Mesendoderm (in vitro differentiated cells): ENCODE data around the gene NRAP. TPM values are rescaled to one million over a fixed set of nuclear protein-coding genes. Genes with fewer than 3 reads are reported as not detected.

Experiments used
- DNase-seq: peaks from one replicate; pipeline ENCODE4 v3.0.0; 2013
- H2AK5ac ChIP-seq: 2 replicates; pipeline ENCODE4 v1.6.1; 2013; ENCODE audit warnings: low read length, inconsistent platforms
- H2BK120ac ChIP-seq: 2 replicates; pipeline ENCODE4 v1.6.1; 2013; ENCODE audit warnings: low read depth, mild to moderate bottlenecking, low read length, moderate library complexity, mixed read lengths
- H2BK15ac ChIP-seq: replicated peaks from 2 replicates; pipeline ENCODE4 v1.6.1; 2013; ENCODE audit warnings: low read depth, mild to moderate bottlenecking, moderate library complexity
- H2BK5ac ChIP-seq: 2 replicates; pipeline ENCODE4 v1.6.1; 2013; ENCODE audit warnings: low read length, inconsistent platforms
- H3K18ac ChIP-seq: 2 replicates; pipeline ENCODE4 v1.6.1; 2013; ENCODE audit warnings: mild to moderate bottlenecking, low read length, mixed read lengths
- H3K23ac ChIP-seq: one replicate; pipeline ENCODE4 v1.6.1; 2013; ENCODE audit warnings: low read length
- H3K27ac ChIP-seq: 2 replicates; pipeline ENCODE4 v1.5.1; 2013; ENCODE audit warnings: low read depth, mild to moderate bottlenecking, inconsistent platforms, low read length, moderate library complexity
- H3K27me3 ChIP-seq: 2 replicates; pipeline ENCODE4 v1.6.1; 2013; ENCODE audit warnings: low read length, control low read depth, mild to moderate bottlenecking, inconsistent platforms; ENCODE audit not compliant: insufficient read depth, poor library complexity
- H3K36me3 ChIP-seq: 2 replicates; pipeline ENCODE4 v1.6.1; 2013; ENCODE audit warnings: low read length, inconsistent platforms; ENCODE audit not compliant: control insufficient read depth, insufficient read depth
- H3K4ac ChIP-seq: one replicate; pipeline ENCODE4 v1.6.1; 2013; ENCODE audit warnings: low read depth, mild to moderate bottlenecking, low read length, moderate library complexity
- H3K4me1 ChIP-seq: 2 replicates; pipeline ENCODE4 v1.6.1; 2013; ENCODE audit warnings: low read depth, low read length, inconsistent platforms; ENCODE audit not compliant: control insufficient read depth
- H3K4me2 ChIP-seq: 2 replicates; pipeline ENCODE4 v1.6.1; 2013; ENCODE audit warnings: low read length
- H3K4me3 ChIP-seq: 2 replicates; pipeline ENCODE4 v1.5.1; 2013; ENCODE audit warnings: mild to moderate bottlenecking, low read length
- H3K56ac ChIP-seq: one replicate; pipeline ENCODE4 v1.6.1; 2013; ENCODE audit warnings: low read length
- H3K79me1 ChIP-seq: 2 replicates; pipeline ENCODE4 v1.6.1; 2013; ENCODE audit warnings: low read length, inconsistent platforms
- H3K79me2 ChIP-seq: 2 replicates; pipeline ENCODE4 v1.6.1; 2013; ENCODE audit warnings: mild to moderate bottlenecking, low read length; ENCODE audit not compliant: control insufficient read depth, insufficient read depth
- H3K9ac ChIP-seq: 2 replicates; pipeline ENCODE4 v1.6.1; 2013; ENCODE audit warnings: low read length, inconsistent platforms
- H4K5ac ChIP-seq: one replicate; pipeline ENCODE4 v1.6.1; 2013; ENCODE audit warnings: low read length
- H4K8ac ChIP-seq: one replicate; pipeline ENCODE4 v1.6.1; 2013; ENCODE audit warnings: low read depth, mild to moderate bottlenecking, control low read depth, low read length, moderate library complexity
- WGBS: extraction: QIAGEN DNeasy Blood & Tissue Kit; methylation state at CpG from one replicate; pipeline ENCODE4 v1.1.7; 2013; ENCODE audit warnings: low lambda C conversion rate, missing lambda C conversion rate; ENCODE audit not compliant: insufficient coverage; ENCODE audit errors: extremely low coverage; 5-methylcytosine and 5-hydroxymethylcytosine counted together
- polyA plus RNA-seq, 2 experiments: library from polyadenylated mRNA; stranded (reverse); fragments of 200-250 nt; gene quantifications; one replicate each; pipeline ENCODE4 v1.2.3, GENCODE V29; 2013

NRAP gene, protein sequence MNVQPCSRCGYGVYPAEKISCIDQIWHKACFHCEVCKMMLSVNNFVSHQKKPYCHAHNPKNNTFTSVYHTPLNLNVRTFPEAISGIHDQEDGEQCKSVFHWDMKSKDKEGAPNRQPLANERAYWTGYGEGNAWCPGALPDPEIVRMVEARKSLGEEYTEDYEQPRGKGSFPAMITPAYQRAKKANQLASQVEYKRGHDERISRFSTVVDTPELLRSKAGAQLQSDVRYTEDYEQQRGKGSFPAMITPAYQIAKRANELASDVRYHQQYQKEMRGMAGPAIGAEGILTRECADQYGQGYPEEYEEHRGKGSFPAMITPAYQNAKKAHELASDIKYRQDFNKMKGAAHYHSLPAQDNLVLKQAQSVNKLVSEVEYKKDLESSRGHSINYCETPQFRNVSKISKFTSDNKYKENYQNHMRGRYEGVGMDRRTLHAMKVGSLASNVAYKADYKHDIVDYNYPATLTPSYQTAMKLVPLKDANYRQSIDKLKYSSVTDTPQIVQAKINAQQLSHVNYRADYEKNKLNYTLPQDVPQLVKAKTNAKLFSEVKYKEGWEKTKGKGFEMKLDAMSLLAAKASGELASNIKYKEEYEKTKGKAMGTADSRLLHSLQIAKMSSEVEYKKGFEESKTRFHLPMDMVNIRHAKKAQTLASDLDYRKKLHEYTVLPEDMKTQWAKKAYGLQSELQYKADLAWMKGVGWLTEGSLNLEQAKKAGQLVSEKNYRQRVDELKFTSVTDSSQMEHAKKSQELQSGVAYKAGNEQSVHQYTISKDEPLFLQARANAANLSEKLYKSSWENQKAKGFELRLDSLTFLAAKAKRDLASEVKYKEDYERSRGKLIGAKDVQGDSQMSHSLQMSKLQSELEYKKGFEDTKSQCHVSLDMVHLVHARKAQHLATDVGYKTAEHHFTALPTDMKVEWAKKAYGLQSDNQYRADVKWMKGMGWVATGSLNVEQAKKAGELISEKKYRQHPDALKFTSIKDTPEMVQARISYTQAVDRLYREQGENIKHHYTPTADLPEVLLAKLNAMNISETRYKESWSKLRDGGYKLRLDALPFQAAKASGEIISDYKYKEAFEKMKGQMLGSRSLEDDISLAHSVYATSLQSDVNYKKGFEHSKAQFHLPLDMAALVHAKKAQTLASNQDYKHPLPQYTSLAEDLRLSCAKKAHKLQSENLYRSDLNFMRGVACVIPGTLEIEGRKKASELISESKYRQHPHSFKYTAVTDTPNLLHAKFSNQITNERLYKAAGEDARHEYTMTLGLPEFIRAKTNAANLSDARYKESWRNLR (N-terminal part only)
- polyA plus RNA-seq (2013, experiment 1 of 2) = 0.01 TPM
- polyA plus RNA-seq (2013, experiment 2 of 2) = under 0.01 TPM

DNA sequence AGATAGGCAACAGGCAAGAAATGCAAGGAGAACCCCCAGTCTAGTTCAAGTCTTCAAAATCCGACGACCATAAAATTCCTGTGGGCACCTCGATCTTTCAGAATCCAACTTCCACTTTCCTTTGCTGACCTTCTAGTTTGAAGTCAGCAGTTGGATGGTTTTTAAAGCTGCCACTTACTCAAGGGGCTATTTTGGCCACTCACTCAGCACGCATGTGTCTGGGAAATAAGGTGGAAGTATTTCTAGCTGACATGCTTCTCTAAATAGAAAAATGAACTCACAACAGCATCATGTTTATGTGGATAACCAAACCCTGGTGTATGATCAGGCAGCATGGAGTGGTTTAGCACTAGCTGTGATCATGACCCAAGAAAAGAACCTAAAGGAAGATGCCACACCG lies at the start of gene NRAP:
Gene NRAP, minus strand, starts transcription at position 134 of the 400 bp plus-strand sequence. CDS start 159 bp downstream, outside the sequence.
- Histone ChIP-seq H3K23ac (no peak within 1 kb of the TSS), H3K4me3 (no peak within 1 kb of the TSS), H3K56ac (no peak within 1 kb of the TSS), H2AK5ac (no peak within 1 kb of the TSS), H3K27ac (no peak within 1 kb of the TSS), H3K18ac (no peak within 1 kb of the TSS), H3K4me2 (no peak within 1 kb of the TSS), H3K79me2 (no peaks in the 10 kb centered on the region), H4K5ac (no peak within 1 kb of the TSS), H2BK120ac (no peak within 1 kb of the TSS), H2BK5ac (no peak within 1 kb of the TSS), H3K9ac (no peak within 1 kb of the TSS), H3K4ac (no peak within 1 kb of the TSS), H2BK15ac (no peak within 1 kb of the TSS), H3K27me3 (no peaks in the 10 kb centered on the region), H3K79me1 (no peaks in the 10 kb centered on the region), H4K8ac (no peak within 1 kb of the TSS), H3K36me3 (no peaks in the 10 kb centered on the region), H3K4me1 (no peaks in the 10 kb centered on the region)
- no peak for DNase-seq
- no CpG with 5 or more reads among the region's 5 CpGs for WGBS

DNA sequence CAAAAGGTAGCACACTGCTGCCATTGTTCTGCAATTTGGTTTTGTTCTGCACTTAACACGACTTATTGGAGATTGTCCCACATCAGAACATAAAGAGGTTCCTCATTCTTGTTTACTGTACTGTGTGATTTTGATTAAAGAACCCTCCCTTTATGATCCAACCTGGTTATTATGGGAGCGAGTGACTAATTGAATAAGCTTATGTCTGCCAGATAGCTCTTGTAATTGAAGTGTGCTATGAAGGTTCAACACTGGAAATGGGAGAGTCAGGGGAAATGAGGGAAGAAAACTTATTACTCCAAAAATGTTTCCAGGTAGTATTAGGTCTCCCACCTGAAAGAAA lies 49.8 kb upstream of the NRAP start:
- H3K23ac ChIP-seq = no peak overlapping the region
- no peak overlapping the region for H3K4ac ChIP-seq
- no peaks in the 10 kb centered on the region for H3K36me3 ChIP-seq
- no peak overlapping the region for H2BK120ac ChIP-seq
- H3K4me2 ChIP-seq = no peak overlapping the region
- H3K4me3 ChIP-seq = no peak overlapping the region
- no peaks in the 10 kb centered on the region for H3K79me2 ChIP-seq
- H3K79me1 ChIP-seq = no peaks in the 10 kb centered on the region
- H2BK15ac ChIP-seq = no peak overlapping the region
- no peak overlapping the region for H3K18ac ChIP-seq
- no peak overlapping the region for H4K8ac ChIP-seq
- no CpG with 5 or more reads among the region's 2 CpGs for WGBS
- peaks cover 10% of the 10 kb centered on the region for H3K4me1 ChIP-seq
- no peak overlapping the region for H3K27ac ChIP-seq
- H3K56ac ChIP-seq = no peak overlapping the region
- no peak overlapping the region for H4K5ac ChIP-seq
- no peak overlapping the region for H2BK5ac ChIP-seq
- no peak overlapping the region for H3K9ac ChIP-seq
- no peak for DNase-seq
- H2AK5ac ChIP-seq = no peak overlapping the region
- H3K27me3 ChIP-seq = no peaks in the 10 kb centered on the region

DNA sequence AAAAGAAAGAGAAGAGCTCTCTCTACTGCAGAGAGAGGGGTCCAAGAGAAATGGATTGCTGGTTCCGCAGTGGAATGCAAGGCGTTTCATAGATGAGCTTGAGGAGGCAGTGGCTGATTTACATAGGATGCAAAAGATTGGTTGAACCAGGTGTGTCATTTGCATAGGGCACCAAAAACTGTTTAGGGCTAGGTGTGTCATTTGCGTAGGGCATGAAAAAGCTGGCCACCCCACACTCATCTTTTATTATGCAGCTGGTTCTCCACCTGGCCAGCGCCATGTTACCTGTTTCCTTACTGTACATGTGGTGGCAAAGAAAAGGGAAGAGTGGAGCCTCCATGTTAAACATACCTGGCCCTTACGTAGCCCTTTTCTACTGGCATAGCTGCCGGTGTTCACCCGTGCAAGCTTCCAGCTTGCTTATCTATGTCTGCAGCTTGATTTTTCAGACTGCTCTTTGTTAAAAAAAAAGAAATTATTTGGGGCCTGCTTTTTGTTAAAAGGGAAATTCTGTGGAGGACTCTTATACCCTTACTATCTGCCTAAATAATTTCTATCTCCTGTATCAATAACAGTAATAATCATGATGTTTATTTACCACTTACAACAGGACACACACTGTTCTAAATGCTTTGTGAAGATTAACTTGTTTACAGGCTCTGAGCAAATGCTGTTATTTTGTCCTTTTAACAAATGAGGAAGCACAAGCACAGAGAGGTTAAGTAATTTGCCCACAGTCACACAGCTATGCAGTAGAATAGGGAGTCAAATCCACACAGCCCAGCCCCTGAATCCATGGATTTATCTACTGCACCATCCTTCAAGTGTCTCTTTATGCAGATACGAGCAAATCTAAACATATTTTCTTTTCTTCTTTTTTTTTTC lies 49.2 kb upstream of the NRAP start:
- Histone ChIP-seq H4K8ac (no peak overlapping the region), H3K9ac (no peak overlapping the region), H3K79me1 (no peaks in the 10 kb centered on the region), H3K4me1 (peaks cover 10% of the 10 kb centered on the region), H3K27me3 (no peaks in the 10 kb centered on the region), H3K56ac (no peak overlapping the region), H3K4me3 (no peak overlapping the region), H4K5ac (no peak overlapping the region), H2AK5ac (no peak overlapping the region), H3K36me3 (no peaks in the 10 kb centered on the region), H3K23ac (no peak overlapping the region), H2BK5ac (no peak overlapping the region), H2BK120ac (no peak overlapping the region), H3K18ac (no peak overlapping the region), H3K79me2 (no peaks in the 10 kb centered on the region), H2BK15ac (no peak overlapping the region), H3K27ac (no peak overlapping the region), H3K4ac (no peak overlapping the region), H3K4me2 (no peak overlapping the region)
- DNase-seq = peak; percentile 45
- no CpG with 5 or more reads among the region's 8 CpGs for WGBS

DNA sequence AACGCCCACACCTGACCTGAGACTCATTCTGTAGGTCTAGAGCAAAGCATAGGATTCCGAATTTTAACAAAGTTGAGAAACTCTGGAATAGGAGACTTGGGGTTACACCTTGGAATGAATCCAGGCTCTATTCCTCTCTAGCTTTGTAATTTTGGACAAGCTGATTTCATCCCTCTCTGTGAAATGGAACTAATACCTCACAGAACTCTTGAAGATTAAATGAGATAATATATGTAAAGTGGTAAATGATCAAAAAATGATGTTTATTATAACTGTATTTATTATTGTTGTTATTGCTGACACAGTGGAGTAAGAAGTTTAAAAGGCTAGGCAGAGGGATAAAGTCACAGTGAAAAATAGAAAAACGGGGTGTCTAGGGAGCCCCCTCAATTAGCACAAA lies 48.2 kb upstream of the NRAP start:
- Histone ChIP-seq H4K5ac (no peak overlapping the region), H3K4me2 (no peak overlapping the region), H4K8ac (no peak overlapping the region), H3K36me3 (no peaks in the 10 kb centered on the region), H2BK5ac (no peak overlapping the region), H3K4me3 (no peak overlapping the region), H2BK120ac (no peak overlapping the region), H3K18ac (no peak overlapping the region), H3K4me1 (peaks cover 10% of the 10 kb centered on the region), H3K9ac (no peak overlapping the region), H3K79me2 (no peaks in the 10 kb centered on the region), H3K23ac (no peak overlapping the region), H2AK5ac (no peak overlapping the region), H3K4ac (no peak overlapping the region), H3K79me1 (no peaks in the 10 kb centered on the region), H3K56ac (no peak overlapping the region), H3K27ac (no peak overlapping the region), H2BK15ac (no peak overlapping the region), H3K27me3 (no peaks in the 10 kb centered on the region)
- WGBS = no CpG with 5 or more reads among the region's 3 CpGs
- DNase-seq = no peak

DNA sequence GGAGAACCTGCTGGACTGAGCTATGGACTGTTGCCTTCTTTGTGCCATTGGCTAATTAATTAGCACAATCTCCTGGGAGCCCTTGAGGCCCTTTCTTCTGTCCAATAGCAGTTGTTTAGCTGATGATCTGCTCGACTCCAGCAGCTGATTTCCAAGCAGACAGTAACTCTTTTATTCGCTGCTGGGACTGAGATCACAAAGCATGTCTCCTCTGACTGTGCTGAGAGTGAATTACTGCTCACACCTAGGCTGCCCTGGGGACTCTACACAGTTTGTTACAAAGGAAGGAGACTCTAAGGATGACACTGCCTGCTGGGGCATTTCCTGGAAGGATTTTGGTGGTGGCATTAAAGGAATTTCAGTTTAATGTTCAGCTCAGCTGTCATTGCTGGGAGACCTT lies 47.3 kb upstream of the NRAP start:
- no peak overlapping the region for H4K5ac ChIP-seq
- H3K4me3 ChIP-seq = no peak overlapping the region
- H3K79me2 ChIP-seq = no peaks in the 10 kb centered on the region
- no peak overlapping the region for H2BK15ac ChIP-seq
- no peak overlapping the region for H2BK120ac ChIP-seq
- H3K9ac ChIP-seq = no peak overlapping the region
- no peaks in the 10 kb centered on the region for H3K27me3 ChIP-seq
- H3K36me3 ChIP-seq = no peaks in the 10 kb centered on the region
- H2AK5ac ChIP-seq = no peak overlapping the region
- peaks cover 12% of the 10 kb centered on the region for H3K4me1 ChIP-seq
- H3K56ac ChIP-seq = no peak overlapping the region
- H4K8ac ChIP-seq = no peak overlapping the region
- H3K18ac ChIP-seq = no peak overlapping the region
- no peak overlapping the region for H3K4ac ChIP-seq
- DNase-seq = peak; percentile 66
- H2BK5ac ChIP-seq = no peak overlapping the region
- H3K23ac ChIP-seq = no peak overlapping the region
- no CpG with 5 or more reads among the region's 2 CpGs for WGBS
- H3K79me1 ChIP-seq = no peaks in the 10 kb centered on the region
- H3K27ac ChIP-seq = peak overlapping the region; percentile 15
- no peak overlapping the region for H3K4me2 ChIP-seq
